GM06990 (cell line): ENCODE data around the gene CYB5A.

ENCODE experiments used
- DNase-seq: peaks from one replicate; pipeline ENCODE4 v3.0.0-alpha.2; 2011; ENCODE audit not compliant: insufficient read length; ENCODE audit errors: extremely low read depth
- H3K27me3 ChIP-seq: replicated peaks from 2 replicates; pipeline ENCODE4 v1.6.0; 2011; ENCODE audit warnings: low read length; ENCODE audit not compliant: control insufficient read depth, insufficient read depth
- H3K36me3 ChIP-seq: 2 replicates; pipeline ENCODE4 v1.5.1; 2011; ENCODE audit warnings: low read length; ENCODE audit not compliant: control insufficient read depth, insufficient read depth
- H3K4me3 ChIP-seq: replicated peaks from 2 replicates; pipeline ENCODE4 v1.5.1; 2011; ENCODE audit warnings: low read depth, mild to moderate bottlenecking, control low read depth, low read length
- TF ChIP-seq, protein P1 (sequence below): IDR thresholded peaks from 2 replicates; pipeline ENCODE4 v1.5.1; 2011; ENCODE audit warnings: low read length, control low read depth, mild to moderate bottlenecking, inconsistent platforms; ENCODE audit not compliant: insufficient read depth, poor library complexity, severe bottlenecking

Gene CYB5A

DNA sequence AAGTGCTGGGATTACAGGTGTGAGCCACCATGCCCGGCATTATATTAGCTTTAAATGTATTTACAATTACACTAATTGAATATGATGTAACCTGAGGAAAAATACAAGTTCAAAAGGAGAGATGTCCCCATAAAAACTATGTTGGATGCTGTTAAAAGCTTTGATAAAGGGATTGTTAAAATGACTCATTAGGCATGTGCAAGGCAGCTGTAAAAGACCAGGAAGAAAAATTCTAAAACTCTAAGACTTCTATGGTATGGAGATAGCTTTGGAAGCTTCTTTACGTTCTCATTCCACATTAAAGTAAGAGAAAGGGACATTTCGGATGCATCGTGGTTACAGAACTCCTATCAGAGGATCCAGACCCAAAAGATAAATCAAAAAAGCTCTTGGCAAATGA lies 50.3 kb downstream of the CYB5A start:
- Histone ChIP-seq H3K36me3 (no peaks in the 10 kb centered on the region), H3K4me3 (no peak overlapping the region), H3K27me3 (no peaks in the 10 kb centered on the region; the same call in 1 of the 2 replicates)
- TF ChIP-seq, protein P1, sequence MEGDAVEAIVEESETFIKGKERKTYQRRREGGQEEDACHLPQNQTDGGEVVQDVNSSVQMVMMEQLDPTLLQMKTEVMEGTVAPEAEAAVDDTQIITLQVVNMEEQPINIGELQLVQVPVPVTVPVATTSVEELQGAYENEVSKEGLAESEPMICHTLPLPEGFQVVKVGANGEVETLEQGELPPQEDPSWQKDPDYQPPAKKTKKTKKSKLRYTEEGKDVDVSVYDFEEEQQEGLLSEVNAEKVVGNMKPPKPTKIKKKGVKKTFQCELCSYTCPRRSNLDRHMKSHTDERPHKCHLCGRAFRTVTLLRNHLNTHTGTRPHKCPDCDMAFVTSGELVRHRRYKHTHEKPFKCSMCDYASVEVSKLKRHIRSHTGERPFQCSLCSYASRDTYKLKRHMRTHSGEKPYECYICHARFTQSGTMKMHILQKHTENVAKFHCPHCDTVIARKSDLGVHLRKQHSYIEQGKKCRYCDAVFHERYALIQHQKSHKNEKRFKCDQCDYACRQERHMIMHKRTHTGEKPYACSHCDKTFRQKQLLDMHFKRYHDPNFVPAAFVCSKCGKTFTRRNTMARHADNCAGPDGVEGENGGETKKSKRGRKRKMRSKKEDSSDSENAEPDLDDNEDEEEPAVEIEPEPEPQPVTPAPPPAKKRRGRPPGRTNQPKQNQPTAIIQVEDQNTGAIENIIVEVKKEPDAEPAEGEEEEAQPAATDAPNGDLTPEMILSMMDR: no peak
- no peak for DNase-seq

GRCh38 chr18:74239567-74239966 lies 52.2 kb downstream of the CYB5A start:
- TF ChIP-seq, protein P1: no peak
- no peaks in the 10 kb centered on the region; the same call in 1 of the 2 replicates for H3K27me3 ChIP-seq
- no peak for DNase-seq
- no peaks in the 10 kb centered on the region for H3K36me3 ChIP-seq
- H3K4me3 ChIP-seq: no peak overlapping the region

- Histone ChIP-seq H3K36me3 (no peaks in the 10 kb centered on the region), H3K27me3 (no peaks in the 10 kb centered on the region; the same call in 1 of the 2 replicates), H3K4me3 (no peak overlapping the region)
- TF ChIP-seq, protein P1: no peak
- DNase-seq: no peak
These were observed 57.2 kb downstream of the CYB5A start for GRCh38 chr18:74234326-74235171.

GRCh38 chr18:74233933-74234325 lies 57.8 kb downstream of the CYB5A start:
- no peak for DNase-seq
- Histone ChIP-seq H3K27me3 (no peaks in the 10 kb centered on the region), H3K4me3 (no peak overlapping the region), H3K36me3 (no peaks in the 10 kb centered on the region)
- TF ChIP-seq, protein P1: no peak

DNA sequence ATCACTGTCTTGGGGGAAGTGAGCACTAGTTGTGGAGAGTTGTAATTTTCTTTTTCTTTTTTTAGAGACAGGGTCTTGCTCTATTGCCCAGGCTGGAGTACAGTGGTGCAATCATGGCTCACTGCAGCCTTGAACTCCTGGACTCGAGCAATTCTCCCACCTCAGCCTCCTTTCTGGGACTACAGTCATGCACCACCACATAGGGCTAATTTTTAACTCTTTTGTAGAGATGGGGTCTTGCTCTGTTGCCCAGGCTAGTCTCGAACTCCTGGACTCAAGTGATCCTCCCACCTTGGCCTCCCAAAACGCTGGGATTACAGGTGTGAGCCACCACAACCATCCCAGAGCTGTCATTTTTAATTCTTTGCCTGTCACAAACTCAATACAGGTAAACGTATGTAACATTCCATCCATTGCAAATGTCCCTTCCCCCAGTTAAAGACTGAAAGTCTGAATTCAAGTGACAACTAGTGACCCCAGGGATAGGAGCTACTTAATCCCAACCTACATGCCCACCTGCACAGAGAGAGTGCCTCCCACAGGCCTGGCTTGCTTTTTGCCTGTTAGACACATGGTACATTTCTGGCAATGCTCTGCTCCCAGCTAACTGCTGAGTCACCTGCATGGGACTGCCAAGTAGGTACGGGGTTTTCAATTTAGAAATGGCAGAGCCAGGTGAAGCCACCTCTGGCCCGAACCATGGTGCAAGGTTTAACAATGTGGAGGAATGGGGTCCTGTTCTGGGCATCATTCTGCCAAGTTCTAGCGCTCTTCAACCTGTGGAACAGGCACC lies 60.6 kb downstream of the CYB5A start:
- Histone ChIP-seq H3K36me3 (no peaks in the 10 kb centered on the region), H3K27me3 (no peaks in the 10 kb centered on the region; the same call in 1 of the 2 replicates), H3K4me3 (no peak overlapping the region)
- TF ChIP-seq, protein P1: no peak
- DNase-seq: no peak
